HPDE6-E6E7 (cell line): ENCODE measurements around the gene ABCF2.

Experiments
- DNase-seq: peaks from one replicate; pipeline ENCODE4 v3.0.0; 2011; ENCODE audit warnings: missing footprints; ENCODE audit errors: extremely low spot score

The ABCF2 gene

DNA sequence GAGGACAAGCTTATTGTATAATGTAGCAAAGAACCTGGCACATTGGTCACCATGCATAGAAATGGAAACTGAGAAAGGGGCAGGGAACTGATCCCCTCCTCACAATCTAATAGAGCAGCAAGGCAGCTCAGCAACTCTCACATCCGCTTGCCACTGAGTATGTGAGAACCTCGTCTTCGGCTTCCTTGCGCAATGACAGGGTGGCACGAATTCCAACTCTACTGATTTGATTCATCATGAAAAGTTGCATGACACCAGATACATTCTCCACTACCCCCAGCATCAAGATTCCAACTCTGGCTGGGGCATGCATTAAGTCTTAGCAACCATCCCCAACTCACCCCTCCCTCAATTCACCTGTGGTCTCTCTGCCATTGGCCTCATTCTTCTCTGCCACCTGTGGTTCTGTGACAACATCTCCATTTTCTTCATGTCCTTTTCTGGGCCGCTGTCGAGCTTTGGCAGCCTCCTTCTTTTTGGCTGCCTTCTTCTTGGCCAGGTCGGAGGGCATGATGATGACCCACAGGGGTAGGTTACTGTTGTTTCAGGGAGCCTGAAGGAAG is 976 bp downstream of the ABCF2 start:
- DNase-seq, result no peak

- no peak for DNase-seq
Observed at GRCh38 chr7:151223728-151224127, 3.3 kb downstream of the ABCF2 start.

DNA sequence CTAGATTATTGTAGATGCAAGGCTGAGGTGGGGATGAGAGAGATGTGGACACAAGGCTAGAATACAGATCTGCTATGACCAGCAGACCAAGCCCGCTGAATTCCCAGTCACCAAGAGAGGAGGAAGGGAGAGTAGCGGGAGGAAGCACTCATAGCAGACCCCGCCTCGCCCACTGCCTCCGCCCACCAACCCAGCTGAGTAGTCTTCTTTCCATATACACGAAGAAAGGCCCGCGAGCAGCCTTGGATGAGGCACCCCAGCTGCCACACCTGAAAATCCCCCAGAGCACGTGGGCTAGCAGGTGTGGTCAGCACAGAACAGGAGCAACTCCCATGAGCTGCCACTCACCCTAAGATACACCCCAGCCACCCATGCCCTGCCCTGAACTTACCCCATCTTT is 8.8 kb downstream of the ABCF2 start:
- no peak for DNase-seq

- no peak for DNase-seq
Observed at GRCh38 chr7:151215396-151215795, 11.6 kb downstream of the ABCF2 start.

DNA sequence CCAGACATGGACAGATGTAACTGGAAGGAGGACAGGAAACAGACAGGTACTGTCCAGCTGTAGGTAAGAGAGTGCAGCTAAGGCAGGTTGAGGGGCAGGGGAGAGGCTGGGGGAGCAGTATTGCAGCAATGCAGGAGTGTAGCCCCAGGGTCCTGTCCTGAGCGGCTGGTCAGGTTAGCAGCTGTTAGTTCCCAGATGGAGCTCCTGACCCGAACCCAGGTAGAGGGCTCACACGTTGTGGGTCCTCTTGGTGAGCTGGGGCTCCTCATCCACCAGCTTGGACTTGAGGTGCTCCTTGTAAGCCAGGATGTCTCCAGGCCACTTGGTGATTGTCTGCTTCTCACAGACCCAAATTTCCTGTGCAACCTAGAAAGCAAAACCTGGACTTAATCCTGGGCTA is 13.2 kb downstream of the ABCF2 start:
- no peak for DNase-seq

DNA sequence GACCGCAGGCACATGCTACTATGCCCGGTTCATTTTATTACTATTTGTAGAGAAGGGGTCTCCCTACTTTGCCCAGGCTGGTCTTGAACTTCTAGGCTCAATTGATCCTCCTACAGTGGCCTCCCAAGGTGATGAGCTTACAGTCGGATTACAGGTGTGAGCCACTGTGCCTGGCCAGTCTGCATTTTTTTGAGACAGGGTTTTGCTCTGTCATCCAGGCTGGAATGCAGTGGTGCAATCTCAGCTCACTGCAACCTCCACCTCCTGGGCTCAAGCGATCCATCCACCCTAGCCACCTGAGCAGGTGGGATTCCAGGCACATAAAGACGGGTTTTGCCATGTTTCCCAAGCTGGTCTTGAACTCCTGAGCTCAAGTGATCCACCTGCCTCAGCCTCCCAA is 14.4 kb downstream of the ABCF2 start:
- no peak for DNase-seq

GRCh38 chr7:151211155-151211772 is 15.7 kb downstream of the ABCF2 start:
- DNase-seq, result no peak

DNA sequence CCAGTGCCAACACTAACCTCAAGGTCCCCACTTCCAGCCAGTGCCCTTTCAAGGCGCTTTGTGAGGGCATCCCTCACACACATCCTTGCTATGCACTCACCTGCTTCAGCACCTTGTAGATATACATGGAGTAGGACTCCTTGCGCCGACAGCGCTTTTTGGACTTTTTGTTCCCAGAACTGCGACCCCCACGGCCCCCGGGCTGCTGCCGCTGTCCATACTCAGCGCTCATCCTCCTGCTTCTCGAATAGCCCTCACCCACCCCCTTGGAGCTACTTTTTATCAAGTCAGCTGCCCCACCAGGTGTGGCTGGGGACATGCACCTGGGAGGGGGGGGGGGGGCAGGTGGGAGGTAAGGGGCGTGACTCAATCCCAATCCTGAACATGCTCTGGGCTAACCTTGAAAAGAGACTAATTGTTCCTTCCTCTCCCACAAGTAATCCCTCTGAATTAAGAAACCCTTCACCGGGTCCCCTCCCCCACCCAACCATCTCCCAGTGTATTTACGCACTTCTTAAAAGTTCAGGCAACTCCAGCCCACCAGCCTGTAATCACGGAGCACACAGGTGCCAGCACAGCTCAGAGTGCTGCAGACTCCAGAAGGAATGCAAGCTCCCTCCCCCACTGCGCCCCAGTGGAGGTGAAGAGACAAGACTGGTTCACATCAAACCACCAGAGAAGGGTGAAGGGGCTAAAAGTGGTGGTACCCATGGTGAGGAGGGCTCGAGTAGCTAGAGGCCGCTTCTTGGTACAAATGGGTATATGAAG is 16.7 kb downstream of the ABCF2 start, which contains the start of gene H2BK1:
TSS of gene H2BK1 (minus strand) at position 402 of the 768 bp plus-strand sequence. CDS start at position 232, 170 bp downstream.
- DNase-seq, result no peak

GRCh38 chr7:151209588-151209987 is 17.4 kb downstream of the ABCF2 start:
- no peak for DNase-seq

- no peak for DNase-seq
Observed at GRCh38 chr7:151208253-151208862, 18.6 kb downstream of the ABCF2 start.

DNA sequence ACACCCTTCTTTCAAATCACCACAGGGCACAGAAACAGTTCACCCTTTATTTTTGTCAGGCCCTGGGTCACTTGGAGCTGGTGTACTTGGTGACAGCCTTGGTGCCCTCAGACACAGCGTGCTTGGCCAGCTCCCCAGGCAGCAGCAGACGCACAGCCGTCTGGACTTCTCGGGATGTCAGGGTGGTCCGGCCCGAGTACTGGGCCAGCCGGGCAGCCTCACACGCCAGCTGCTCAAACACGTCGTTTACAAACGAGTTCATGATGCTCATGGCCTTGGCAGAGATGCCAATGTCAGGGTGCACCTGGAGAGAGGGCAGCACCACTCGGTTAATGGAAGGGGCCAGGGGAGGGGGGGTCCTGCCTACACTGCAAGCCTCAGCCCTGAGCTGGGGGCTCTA is 19.2 kb downstream of the ABCF2 start:
- DNase-seq, result no peak

GRCh38 chr7:151207315-151207714 is 19.7 kb downstream of the ABCF2 start:
- no peak for DNase-seq

GRCh38 chr7:151206914-151207313 is 20.1 kb downstream of the ABCF2 start:
- DNase-seq, result no peak

DNA sequence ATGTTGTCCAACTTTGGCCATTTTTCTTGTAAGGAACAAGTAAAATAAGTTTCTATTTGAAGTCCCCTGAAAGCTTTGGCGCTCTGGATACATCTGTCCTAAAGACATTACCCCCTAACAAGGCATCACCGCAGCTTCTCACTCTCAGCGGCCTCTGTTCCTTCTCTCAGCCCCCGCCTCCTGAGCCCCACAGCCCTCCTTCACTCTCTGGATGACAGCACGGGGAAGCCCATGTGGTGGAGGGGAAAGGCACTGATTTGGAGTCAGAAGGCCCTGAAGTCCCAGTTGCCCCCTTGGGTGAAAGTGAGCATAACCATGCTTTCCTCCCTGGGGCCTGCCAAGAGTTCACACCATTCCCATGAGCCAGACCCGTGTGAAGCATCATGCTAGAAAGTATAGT is 21.3 kb downstream of the ABCF2 start:
- DNase-seq, result no peak

DNA sequence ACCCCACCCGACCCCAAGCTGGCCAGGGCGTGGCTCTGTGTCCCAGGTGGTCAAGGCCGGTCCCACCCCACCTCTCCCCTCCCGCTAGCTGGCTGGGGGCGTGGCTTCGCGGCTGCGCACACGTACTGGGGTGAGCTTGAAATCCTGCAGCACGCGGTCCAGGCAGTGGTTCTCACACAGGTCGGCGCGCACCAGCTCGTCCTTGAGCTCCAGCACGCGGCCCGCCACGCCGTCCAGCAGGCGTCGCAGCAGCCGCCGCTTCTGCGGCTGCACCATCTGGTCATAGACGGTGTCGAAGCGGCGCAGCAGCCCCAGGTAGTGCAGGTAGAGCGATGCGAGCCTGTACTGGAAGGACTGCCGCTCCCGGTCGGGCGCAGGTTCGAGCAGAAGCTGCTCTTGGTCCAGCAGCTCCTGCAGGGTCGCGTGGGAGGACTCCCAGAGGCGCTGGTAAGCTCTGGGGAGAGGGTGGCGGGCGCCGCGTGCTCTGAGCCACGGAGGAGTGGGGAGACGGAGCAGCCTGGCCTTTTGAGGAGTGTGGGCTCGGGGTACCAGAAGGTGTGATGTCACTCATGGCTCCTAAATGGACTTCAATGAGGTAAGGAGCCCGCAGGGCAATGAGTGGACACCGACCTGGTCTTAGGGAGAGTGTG is 22.5 kb downstream of the ABCF2 start:
- DNase-seq, result no peak

GRCh38 chr7:151202836-151203235 is 24.2 kb downstream of the ABCF2 start:
- DNase-seq, result no peak

GRCh38 chr7:151201751-151202150 is 25.3 kb downstream of the ABCF2 start:
- no peak for DNase-seq

GRCh38 chr7:151201344-151201743 is 25.7 kb downstream of the ABCF2 start:
- no peak for DNase-seq

GRCh38 chr7:151198945-151199848 is 27.8 kb downstream of the ABCF2 start:
- no peak for DNase-seq

GRCh38 chr7:151197932-151198331 is 29.1 kb downstream of the ABCF2 start:
- no peak for DNase-seq
